Measurements from ENCODE around the gene PIH1D2. TPM values are rescaled to one million over a fixed set of nuclear protein-coding genes. Genes with fewer than 3 reads are reported as not detected.

The PIH1D2 gene, protein sequence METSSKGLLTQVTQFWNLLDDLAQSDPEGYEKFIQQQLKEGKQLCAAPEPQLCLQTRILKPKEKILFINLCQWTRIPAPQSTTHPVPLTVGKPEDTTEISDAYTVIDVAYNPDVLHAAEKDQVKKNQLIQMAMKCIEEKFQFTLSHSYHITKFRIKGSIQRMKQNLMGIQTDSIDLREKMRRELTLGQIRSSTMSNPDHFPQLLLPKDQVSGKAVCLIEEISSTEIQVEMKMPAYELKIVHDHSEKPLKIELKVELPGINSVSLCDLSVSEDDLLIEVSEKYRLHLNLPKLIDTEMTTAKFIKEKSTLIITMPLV
- 0.99 to 1.5 TPM (median 1.1 TPM) in 5 replicates for total RNA-seq (2022; extraction: Qiagen RNA extraction; ENCODE audit: low read depth)

GRCh38 chr11:112073941-112074811, at the start of gene PIH1D2, which contains the start of gene NKAPD1:
Gene PIH1D2 (minus strand): TSS chr11:112074017. CDS start chr11:112073174, 843 bp downstream.
Gene NKAPD1 (plus strand): TSS chr11:112074299. CDS start chr11:112075575, 1,276 bp downstream.

DNA sequence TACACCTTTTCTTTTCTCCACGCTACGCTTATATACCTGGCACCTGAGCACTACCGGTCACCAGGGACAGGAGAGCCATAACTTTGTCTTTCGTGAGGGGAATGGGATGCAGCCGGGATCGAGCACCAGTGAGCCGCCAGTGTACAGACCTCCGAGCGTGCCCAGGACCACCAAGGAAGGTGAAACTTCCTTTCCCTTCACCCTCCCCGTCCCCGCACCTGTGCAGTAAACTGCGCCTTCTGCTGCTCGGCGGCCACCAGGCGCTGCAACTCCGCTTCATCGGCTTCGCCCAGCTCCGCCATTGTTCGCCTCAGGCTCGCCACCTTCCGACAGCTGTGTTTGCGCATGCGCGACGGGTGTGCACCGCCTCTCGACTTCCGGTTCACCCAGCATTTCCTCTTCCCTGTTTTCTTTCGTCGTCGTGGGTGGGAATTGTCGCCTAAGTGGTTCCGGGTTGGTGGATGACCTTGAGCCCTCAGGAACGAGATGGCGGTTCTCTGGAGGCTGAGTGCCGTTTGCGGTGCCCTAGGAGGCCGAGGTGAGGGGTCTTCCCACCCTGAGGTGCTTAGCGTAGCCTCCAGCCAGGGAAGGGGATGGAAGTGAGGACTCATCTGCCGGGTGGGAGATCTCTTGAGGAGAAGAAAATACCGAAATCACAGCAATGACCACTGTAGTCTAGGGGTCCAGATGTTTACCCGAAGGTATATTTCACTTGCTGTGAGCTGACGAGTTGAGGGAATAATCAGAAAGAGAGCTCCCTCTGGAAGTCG, 12.8 kb upstream of the PIH1D2 start, which contains the start of the genes SDHD and TIMM8B:
Gene SDHD (plus strand): TSS at position 452 of the 770 bp plus-strand sequence. CDS start 35 bp downstream, at position 487.
Gene TIMM8B (minus strand): TSS at position 335 of the 770 bp plus-strand sequence. CDS start 33 bp downstream, at position 302.

DNA sequence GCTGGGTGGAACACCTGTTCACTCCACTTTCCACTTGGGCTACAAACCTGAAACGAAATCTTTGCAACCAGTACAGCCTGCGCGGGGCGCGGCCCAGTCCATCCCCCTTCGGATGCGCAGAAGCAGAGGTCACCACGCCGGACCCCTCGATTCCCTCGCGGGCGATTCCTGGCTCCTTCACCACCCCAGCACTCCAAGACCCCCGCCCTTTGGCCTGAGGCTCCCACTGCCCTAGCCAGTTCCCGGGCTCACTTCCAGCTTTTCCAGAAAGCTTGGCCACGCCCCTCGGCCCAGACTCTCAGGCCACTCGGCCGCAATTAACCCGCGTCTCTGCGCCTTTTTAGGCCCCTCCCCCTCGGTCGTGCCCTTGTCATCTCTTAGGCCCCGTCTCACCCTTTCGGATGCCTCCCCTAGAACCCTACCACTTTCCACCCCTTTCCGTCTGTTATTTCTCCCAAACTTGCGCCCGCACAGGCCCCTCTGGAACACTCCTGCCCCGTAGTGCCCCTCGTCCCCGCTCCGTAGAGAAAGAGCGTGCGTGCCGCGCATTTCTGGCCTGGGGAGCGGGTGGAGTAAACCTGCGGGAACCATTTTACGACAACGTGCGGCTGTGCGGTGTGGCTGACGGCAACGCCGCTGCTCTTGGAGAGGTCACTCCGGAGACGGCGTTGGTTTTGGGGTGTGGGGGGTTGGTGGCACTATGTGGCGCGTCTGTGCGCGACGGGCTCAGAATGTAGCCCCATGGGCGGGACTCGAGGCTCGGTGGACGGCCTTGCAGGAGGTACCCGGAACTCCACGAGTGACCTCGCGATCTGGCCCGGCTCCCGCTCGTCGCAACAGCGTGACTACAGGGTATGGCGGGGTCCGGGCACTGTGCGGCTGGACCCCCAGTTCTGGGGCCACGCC, 48.8 kb downstream of the PIH1D2 start, which contains the start of gene DLAT:
Gene DLAT (plus strand): TSS at position 636 of the 906 bp plus-strand sequence. CDS start 65 bp downstream, at position 701.

Other genes with a start within 250 kb of the PIH1D2 start
- 16.4 to 21.3 TPM (median 20.4 TPM) in 5 replicates for gene ALG9, start 202.4 kb downstream of the PIH1D2 start, total RNA-seq (2022; extraction: Qiagen RNA extraction; ENCODE audit: low read depth)
- 1.6 to 2.3 TPM (median 1.7 TPM) in 5 replicates for gene FDXACB1, start 194.9 kb downstream of the PIH1D2 start, total RNA-seq (2022; extraction: Qiagen RNA extraction; ENCODE audit: low read depth)
- gene CFAP68, start 194.5 kb downstream of the PIH1D2 start, total RNA-seq (2022; extraction: Qiagen RNA extraction; ENCODE audit: low read depth) = 30.5 to 36.4 TPM (median 33.4 TPM) in 5 replicates
- gene CRYAB, start 162.2 kb downstream of the PIH1D2 start, total RNA-seq (2022; extraction: Qiagen RNA extraction; ENCODE audit: low read depth) = 10.4 to 25.3 TPM (median 14.6 TPM) in 5 replicates
- gene HSPB2, start 161.3 kb downstream of the PIH1D2 start, total RNA-seq (2022; extraction: Qiagen RNA extraction; ENCODE audit: low read depth) = 0.13 to 0.29 TPM in 2 of 5 replicates, not detected in the others
- gene C11orf52, start 155.1 kb downstream of the PIH1D2 start, total RNA-seq (2022; extraction: Qiagen RNA extraction; ENCODE audit: low read depth) = not detected in 5 replicates
- gene DIXDC1, start 136.7 kb downstream of the PIH1D2 start, total RNA-seq (2022; extraction: Qiagen RNA extraction; ENCODE audit: low read depth) = 8.1 to 10.9 TPM (median 10.0 TPM) in 5 replicates
- 23.4 to 31.5 TPM (median 29.7 TPM) in 5 replicates for gene DLAT, start 48.6 kb downstream of the PIH1D2 start, total RNA-seq (2022; extraction: Qiagen RNA extraction; ENCODE audit: low read depth)
- 13.0 to 15.5 TPM (median 13.7 TPM) in 5 replicates for gene NKAPD1, start 282 bp upstream of the PIH1D2 start, total RNA-seq (2022; extraction: Qiagen RNA extraction; ENCODE audit: low read depth)
- gene TIMM8B, start 12.7 kb upstream of the PIH1D2 start, total RNA-seq (2022; extraction: Qiagen RNA extraction; ENCODE audit: low read depth) = 69.6 to 84.5 TPM (median 70.2 TPM) in 5 replicates
- 65.9 to 85.7 TPM (median 72.4 TPM) in 5 replicates for gene SDHD, start 12.9 kb upstream of the PIH1D2 start, total RNA-seq (2022; extraction: Qiagen RNA extraction; ENCODE audit: low read depth)
- 92.0 to 107 TPM (median 99.7 TPM) in 5 replicates for gene IL18, start 90.1 kb upstream of the PIH1D2 start, total RNA-seq (2022; extraction: Qiagen RNA extraction; ENCODE audit: low read depth)
- gene TEX12, start 93.4 kb upstream of the PIH1D2 start, total RNA-seq (2022; extraction: Qiagen RNA extraction; ENCODE audit: low read depth) = 0.17 TPM in 1 of 5 replicates, not detected in the others
- gene BCO2, start 101.5 kb upstream of the PIH1D2 start, total RNA-seq (2022; extraction: Qiagen RNA extraction; ENCODE audit: low read depth) = 0.53 to 1.0 TPM (median 0.77 TPM) in 5 replicates
- gene PTS, start 152.4 kb upstream of the PIH1D2 start, total RNA-seq (2022; extraction: Qiagen RNA extraction; ENCODE audit: low read depth) = 30.6 to 31.9 TPM (median 30.9 TPM) in 5 replicates
- gene PLET1, start 186.8 kb upstream of the PIH1D2 start, total RNA-seq (2022; extraction: Qiagen RNA extraction; ENCODE audit: low read depth) = not detected in 5 replicates